GM18520 (cell line): ENCODE data around the gene DMRTC1B.
"Not testable (repeated sequence)": the region's sequence is repeated elsewhere in the genome, so short reads cannot be mapped to it uniquely, and the experiment has no call there.

ENCODE experiments used
- ATAC-seq: cut with Tn5 transposase; IDR thresholded peaks from one replicate; pipeline ENCODE4 v1.9.1; 2021; ENCODE audit not compliant: unreplicated experiment

Gene DMRTC1B

DNA sequence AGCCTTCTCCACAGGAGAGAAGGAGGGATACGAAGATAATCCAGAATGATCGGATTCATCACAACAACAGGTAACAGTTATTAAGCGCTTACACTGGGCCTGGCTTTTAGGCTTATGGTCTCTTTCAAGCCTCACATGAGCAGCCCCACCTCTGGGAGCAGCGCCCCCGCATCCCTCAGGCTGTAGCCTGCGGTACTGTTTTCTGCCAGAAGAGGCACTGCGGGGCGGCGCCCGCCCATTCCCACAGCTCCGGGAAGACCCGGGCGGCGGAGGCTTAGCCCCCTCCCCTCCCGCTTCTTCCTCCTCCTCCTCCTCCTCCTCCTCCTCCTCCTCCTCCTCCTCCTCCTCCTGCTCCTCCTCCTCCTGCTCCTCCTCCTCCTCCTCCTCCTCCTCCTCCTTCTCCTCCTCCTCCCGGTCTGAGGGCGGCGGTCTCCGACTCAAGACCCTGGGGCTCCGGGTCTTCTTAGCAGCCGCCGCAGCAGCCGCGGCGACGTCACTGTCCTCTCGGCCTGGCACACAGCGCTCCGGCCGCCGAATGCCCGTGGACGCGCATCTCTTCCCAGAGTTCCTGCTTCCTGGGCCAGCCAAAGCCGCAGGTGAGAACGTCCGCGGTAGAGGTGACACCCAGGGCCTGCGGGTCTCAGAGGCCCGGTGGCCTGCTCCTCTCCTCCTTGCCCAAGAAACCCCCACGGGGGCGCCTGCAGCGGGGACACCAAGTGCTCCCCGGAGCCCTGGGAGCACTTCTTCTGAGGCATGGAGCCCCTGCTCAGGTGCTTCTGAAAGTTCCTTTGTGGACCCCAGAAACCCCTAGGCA lies at the start of gene DMRTC1B:
TSS of gene DMRTC1B (plus strand) at position 238 of the 814 bp plus-strand sequence. CDS start 68,246 bp downstream, outside the sequence.
- not testable (repeated sequence) for ATAC-seq

GRCh38 chrX:72727846-72728245 lies 48.8 kb upstream of the DMRTC1B start:
- ATAC-seq: no peak

DNA sequence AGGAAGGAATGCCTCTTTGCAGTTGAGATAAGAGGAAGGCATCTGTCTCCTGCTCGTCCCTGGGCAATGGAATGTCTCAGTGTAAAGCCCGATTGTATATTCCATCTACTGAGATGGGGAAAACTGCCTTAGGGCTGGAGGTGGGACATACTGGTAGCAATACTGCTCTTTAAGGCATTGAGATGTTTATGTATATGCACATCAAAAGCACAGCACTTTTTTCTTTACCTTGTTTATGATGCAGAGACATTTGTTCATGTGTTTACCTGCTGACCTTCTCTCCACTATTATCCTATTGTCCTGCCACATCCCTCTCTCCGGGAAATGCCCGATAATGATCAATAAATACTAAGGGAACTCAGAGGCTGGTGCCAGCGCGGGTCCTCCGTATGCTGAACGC lies 43.1 kb upstream of the DMRTC1B start:
- not testable (repeated sequence) for ATAC-seq

GRCh38 chrX:72735561-72735960 lies 41.1 kb upstream of the DMRTC1B start:
- ATAC-seq: no peak

DNA sequence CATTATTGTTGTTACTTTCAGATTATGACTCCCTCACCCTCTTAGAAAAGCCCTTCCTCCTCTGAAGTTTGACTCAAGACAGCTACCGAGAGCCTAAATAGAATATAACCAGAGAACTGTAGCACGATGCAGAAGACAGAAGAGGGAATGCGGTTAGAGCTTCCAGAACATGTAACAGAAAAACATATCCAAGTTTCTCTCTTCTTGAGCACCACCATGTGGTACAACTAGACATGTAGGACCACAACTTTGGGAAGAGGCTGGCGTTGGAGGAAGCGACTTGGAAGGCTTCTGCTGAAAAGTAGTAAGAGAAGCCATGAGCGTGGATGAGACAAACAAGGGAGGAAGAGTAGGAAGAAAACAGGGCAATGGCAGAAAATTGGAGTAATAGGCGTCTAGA lies 31.1 kb upstream of the DMRTC1B start:
- ATAC-seq: not testable (repeated sequence)

GRCh38 chrX:72748545-72748944 lies 28.1 kb upstream of the DMRTC1B start:
- ATAC-seq: not testable (repeated sequence)

GRCh38 chrX:72760454-72760853 lies 16.2 kb upstream of the DMRTC1B start:
- ATAC-seq: not testable (repeated sequence)

DNA sequence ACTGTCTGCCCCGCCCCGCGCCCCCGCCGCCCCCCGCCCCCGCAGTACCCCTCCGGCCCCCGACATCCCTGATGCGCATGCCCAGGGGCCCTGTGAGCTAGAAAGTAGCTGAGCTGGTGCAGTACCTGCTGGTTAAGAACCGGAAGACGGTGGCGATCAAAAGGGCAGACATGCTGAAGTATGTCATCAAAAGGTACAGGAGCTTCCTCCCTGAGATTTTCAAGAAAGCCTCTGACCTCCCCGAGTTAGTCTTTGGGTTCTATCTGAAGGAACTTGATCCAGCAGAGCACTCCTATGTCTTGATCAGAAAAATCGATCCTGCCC lies 739 bp downstream of the DMRTC1B start:
- not testable (repeated sequence) for ATAC-seq

DNA sequence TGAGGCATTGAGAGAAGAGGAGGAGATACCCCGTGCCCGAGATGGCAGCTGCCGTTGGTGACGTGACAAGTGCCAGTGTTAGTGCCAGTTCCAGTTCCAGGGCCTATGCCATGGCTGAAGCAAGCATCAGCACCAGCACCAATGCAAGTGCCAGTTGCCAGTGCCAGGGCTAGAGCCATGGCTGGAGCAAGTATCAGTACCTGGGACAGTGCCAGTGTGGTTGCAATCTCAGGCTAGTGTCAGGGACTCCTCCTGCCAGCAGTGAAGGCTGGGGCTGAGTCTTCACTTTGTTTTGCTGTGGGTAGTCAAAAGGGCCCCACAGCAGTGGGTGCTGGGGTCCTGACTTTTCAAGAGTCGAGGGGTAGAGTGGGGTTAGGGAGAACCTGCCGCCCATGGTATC lies 1.5 kb downstream of the DMRTC1B start:
- ATAC-seq: not testable (repeated sequence)

GRCh38 chrX:72782560-72782959 lies 5.9 kb downstream of the DMRTC1B start, which contains the start of gene FAM236B:
FAM236B (minus strand) TSS chrX:72782660; CDS start chrX:72782560, 100 bp downstream.
- not testable (repeated sequence) for ATAC-seq

- not testable (repeated sequence) for ATAC-seq
Measured at GRCh38 chrX:72783365-72783936, 6.8 kb downstream of the DMRTC1B start.

- not testable (repeated sequence) for ATAC-seq
Measured at GRCh38 chrX:72783964-72784363, 7.3 kb downstream of the DMRTC1B start.

- not testable (repeated sequence) for ATAC-seq
Measured at GRCh38 chrX:72788142-72788541, 11.5 kb downstream of the DMRTC1B start.

GRCh38 chrX:72790390-72790789 lies 13.7 kb downstream of the DMRTC1B start:
- ATAC-seq: not testable (repeated sequence)

DNA sequence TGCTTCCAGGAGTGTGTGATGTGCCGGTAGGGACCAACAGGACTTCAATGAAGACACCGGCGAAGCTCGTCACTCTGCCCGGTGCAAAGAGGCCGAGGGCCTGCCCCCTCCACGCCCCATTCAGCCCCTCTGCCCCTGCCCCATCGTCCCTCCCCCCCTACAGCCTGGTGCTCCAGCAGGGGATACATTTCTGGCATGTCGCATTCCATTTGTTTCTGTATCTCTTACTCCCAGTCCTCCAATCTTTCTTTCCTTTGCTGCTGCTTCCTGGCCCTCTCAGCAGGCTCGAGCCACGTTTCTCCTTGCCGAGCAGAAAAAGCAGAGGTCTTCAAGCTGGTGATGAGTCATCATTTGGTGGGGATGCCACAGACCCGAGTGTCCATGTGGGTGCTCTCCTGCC lies 31.4 kb downstream of the DMRTC1B start, which contains the start of gene FAM236D:
TSS of gene FAM236D (minus strand) at position 101 of the 400 bp plus-strand sequence. CDS start at position 1, 100 bp downstream.
- ATAC-seq: not testable (repeated sequence)

DNA sequence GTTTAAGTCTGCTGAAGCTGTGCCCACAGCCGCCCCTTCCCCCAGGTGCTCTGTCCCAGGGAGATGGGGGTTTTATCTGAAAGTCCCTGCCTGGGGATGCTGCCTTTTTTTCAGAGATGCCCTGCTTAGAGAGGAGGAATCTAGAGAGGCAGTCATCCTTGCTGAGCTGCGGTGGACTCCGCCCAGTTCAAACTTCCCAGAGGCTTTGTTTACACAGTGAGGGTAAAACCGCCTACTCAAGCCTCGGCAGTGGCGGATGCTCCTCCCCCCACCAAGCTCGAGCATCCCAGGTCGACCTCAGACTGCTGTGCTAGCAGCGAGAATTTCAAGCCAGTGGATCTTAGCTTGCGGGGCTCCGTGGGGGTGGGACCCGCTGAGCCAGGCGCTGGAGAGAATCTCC lies 54.0 kb downstream of the DMRTC1B start:
- ATAC-seq: not testable (repeated sequence)

DNA sequence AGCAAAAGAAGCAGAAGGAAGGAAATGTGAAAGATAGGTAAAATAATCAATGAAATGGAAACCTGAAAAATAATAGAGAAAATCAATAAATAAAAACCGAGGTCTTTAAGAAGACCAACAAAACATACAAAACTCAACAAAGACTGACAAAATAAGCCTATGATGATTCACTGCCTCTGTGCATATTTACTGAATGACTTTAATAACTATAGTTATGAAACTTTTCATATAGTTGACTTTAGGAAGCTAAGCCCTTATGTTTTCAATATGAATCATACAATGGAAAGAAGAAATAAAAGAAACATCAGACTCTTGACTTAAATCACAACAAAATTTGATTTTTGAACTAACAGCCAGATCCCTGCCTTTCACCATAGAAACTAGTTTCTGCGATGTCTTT lies 60.8 kb downstream of the DMRTC1B start:
- ATAC-seq: not testable (repeated sequence)

DNA sequence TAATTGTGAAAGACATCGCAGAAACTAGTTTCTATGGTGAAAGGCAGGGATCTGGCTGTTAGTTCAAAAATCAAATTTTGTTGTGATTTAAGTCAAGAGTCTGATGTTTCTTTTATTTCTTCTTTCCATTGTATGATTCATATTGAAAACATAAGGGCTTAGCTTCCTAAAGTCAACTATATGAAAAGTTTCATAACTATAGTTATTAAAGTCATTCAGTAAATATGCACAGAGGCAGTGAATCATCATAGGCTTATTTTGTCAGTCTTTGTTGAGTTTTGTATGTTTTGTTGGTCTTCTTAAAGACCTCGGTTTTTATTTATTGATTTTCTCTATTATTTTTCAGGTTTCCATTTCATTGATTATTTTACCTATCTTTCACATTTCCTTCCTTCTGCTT lies 106.2 kb downstream of the DMRTC1B start:
- not testable (repeated sequence) for ATAC-seq

- ATAC-seq: not testable (repeated sequence)
Measured at GRCh38 chrX:72889740-72890139, 113.0 kb downstream of the DMRTC1B start.
